HEK293 (cell line): ENCODE measurements around the gene FSTL3.

Source experiments
- CTCF ChIA-PET: fragments of 350-600 bp; formaldehyde crosslinking; extraction: SDS; loops from one replicate; lab custom pipeline; 2021; ENCODE audit warnings: antibody characterized with exemption; lab: Yijun Ruan, JAX
- POLR2A ChIA-PET: fragments of 300-600 bp; formaldehyde crosslinking; extraction: SDS; loops from one replicate; lab custom pipeline; 2020; ENCODE audit warnings: antibody characterized with exemption, inconsistent platforms; lab: Yijun Ruan, JAX
- H3K27ac ChIP-seq: fragments of 200-500 bp; sonication (Bioruptor generic); 2 replicates; pipeline ENCODE4 v1.5.1; 2014; ENCODE audit warnings: low read depth, low read length, control low read depth, inconsistent platforms; ENCODE audit errors: extremely low read depth
- H3K36me3 ChIP-seq, 2 experiments: fragments of 200-500 bp in 1 of 2; sonication (Bioruptor generic) in 1 of 2; 1 replicate in 1 of 2; 2 replicates in 1 of 2; pipeline ENCODE4 v1.5.1; 2014 to 2017; ENCODE audit warnings: inconsistent platforms in 2 of 2, low read length in 2 of 2; ENCODE audit not compliant: control insufficient read depth in 2 of 2, insufficient read depth in 1 of 2
- H3K4me1 ChIP-seq: fragments of 200-500 bp; sonication (Bioruptor generic); 2 replicates; pipeline ENCODE4 v1.5.1; 2014; ENCODE audit warnings: mild to moderate bottlenecking, low read length, inconsistent platforms; ENCODE audit not compliant: control insufficient read depth, insufficient read depth
- H3K4me3 ChIP-seq: 2 replicates; pipeline ENCODE4 v1.5.1; 2011; ENCODE audit warnings: low read depth, mild to moderate bottlenecking, control low read depth, low read length, moderate library complexity
- H3K9me3 ChIP-seq: fragments of 200-500 bp; sonication (Bioruptor generic); 2 replicates; pipeline ENCODE4 v1.5.1; 2014; ENCODE audit warnings: low read depth, low read length, inconsistent platforms; ENCODE audit not compliant: control insufficient read depth, insufficient read depth
- GLI4 ChIP-seq: fragments of 450-650 bp; formaldehyde crosslinking; IDR thresholded peaks from 2 replicates; pipeline ENCODE4 v1.5.1; 2016; ENCODE audit warnings: missing biosample characterization, missing genetic modification characterization
- GLIS1 ChIP-seq: fragments of 450-650 bp; formaldehyde crosslinking; IDR thresholded peaks from 2 replicates; pipeline ENCODE4 v1.5.1; 2016; ENCODE audit warnings: missing biosample characterization, missing genetic modification characterization
- KLF10 ChIP-seq: fragments of 450-650 bp; IDR thresholded peaks from 2 replicates; pipeline ENCODE4 v1.5.1; 2018; ENCODE audit warnings: missing biosample characterization, mild to moderate bottlenecking, missing genetic modification characterization
- SALL2 ChIP-seq: fragments of 450-650 bp; formaldehyde crosslinking; IDR thresholded peaks from 2 replicates; pipeline ENCODE4 v1.5.0; 2017; ENCODE audit warnings: missing biosample characterization, mild to moderate bottlenecking, missing genetic modification characterization, borderline replicate concordance
- SCRT2 ChIP-seq: fragments of 450-650 bp; formaldehyde crosslinking; IDR thresholded peaks from 2 replicates; pipeline ENCODE4 v1.5.1; 2016; ENCODE audit warnings: missing biosample characterization, missing genetic modification characterization
- TSHZ1 ChIP-seq: fragments of 450-650 bp; formaldehyde crosslinking; IDR thresholded peaks from 2 replicates; pipeline ENCODE4 v1.5.1; 2016; ENCODE audit warnings: missing biosample characterization, missing genetic modification characterization, borderline replicate concordance
- ZBTB48 ChIP-seq: fragments of 450-650 bp; formaldehyde crosslinking; IDR thresholded peaks from 2 replicates; pipeline ENCODE4 v1.5.1; 2016; ENCODE audit warnings: missing biosample characterization, missing genetic modification characterization
- ZFP3 ChIP-seq: fragments of 450-650 bp; formaldehyde crosslinking; IDR thresholded peaks from 2 replicates; pipeline ENCODE4 v1.5.1; 2016; ENCODE audit warnings: low read depth, missing biosample characterization, missing genetic modification characterization
- ZNF140 ChIP-seq: fragments of 450-650 bp; formaldehyde crosslinking; IDR thresholded peaks from 2 replicates; pipeline ENCODE4 v1.5.1; 2016; ENCODE audit warnings: missing biosample characterization, missing genetic modification characterization
- ZNF146 ChIP-seq: fragments of 450-650 bp; formaldehyde crosslinking; IDR thresholded peaks from 2 replicates; pipeline ENCODE4 v1.5.1; 2016; ENCODE audit warnings: missing biosample characterization, missing genetic modification characterization
- ZNF19 ChIP-seq: fragments of 450-650 bp; formaldehyde crosslinking; IDR thresholded peaks from 2 replicates; pipeline ENCODE4; 2016; ENCODE audit warnings: missing biosample characterization, missing genetic modification characterization, low read depth
- ZNF221 ChIP-seq: fragments of 450-650 bp; formaldehyde crosslinking; IDR thresholded peaks from 2 replicates; pipeline ENCODE4 v1.5.1; 2017; ENCODE audit warnings: missing biosample characterization, missing genetic modification characterization, borderline replicate concordance
- ZNF510 ChIP-seq: fragments of 450-650 bp; formaldehyde crosslinking; IDR thresholded peaks from 2 replicates; pipeline ENCODE4 v1.5.1; 2018; ENCODE audit warnings: mild to moderate bottlenecking, missing genetic modification characterization, missing biosample characterization; ENCODE audit not compliant: insufficient replicate concordance
- ZNF571 ChIP-seq: fragments of 450-650 bp; formaldehyde crosslinking; IDR thresholded peaks from 2 replicates; pipeline ENCODE4 v1.5.0; 2017; ENCODE audit warnings: missing biosample characterization, missing genetic modification characterization
- ZSCAN4 ChIP-seq: fragments of 450-650 bp; formaldehyde crosslinking; IDR thresholded peaks from 2 replicates; pipeline ENCODE4 v1.5.1; 2017; ENCODE audit warnings: missing biosample characterization, missing genetic modification characterization
- TF ChIP-seq, protein P1 (sequence below): fragments of 450-650 bp; formaldehyde crosslinking; IDR thresholded peaks from 2 replicates; pipeline ENCODE4 v1.5.1; 2017; ENCODE audit warnings: missing biosample characterization, missing genetic modification characterization
- TF ChIP-seq, protein P2 (sequence below): fragments of 450-650 bp; formaldehyde crosslinking; IDR thresholded peaks from 2 replicates; pipeline ENCODE4 v1.5.1; 2016; ENCODE audit warnings: missing biosample characterization, missing genetic modification characterization
- TF ChIP-seq, protein P3 (sequence below): sonication (generic); formaldehyde crosslinking; IDR thresholded peaks from 2 replicates; pipeline ENCODE4 v1.8.1; 2022; ENCODE audit warnings: mild to moderate bottlenecking, moderate library complexity, missing genetic modification reagents

Gene FSTL3

DNA sequence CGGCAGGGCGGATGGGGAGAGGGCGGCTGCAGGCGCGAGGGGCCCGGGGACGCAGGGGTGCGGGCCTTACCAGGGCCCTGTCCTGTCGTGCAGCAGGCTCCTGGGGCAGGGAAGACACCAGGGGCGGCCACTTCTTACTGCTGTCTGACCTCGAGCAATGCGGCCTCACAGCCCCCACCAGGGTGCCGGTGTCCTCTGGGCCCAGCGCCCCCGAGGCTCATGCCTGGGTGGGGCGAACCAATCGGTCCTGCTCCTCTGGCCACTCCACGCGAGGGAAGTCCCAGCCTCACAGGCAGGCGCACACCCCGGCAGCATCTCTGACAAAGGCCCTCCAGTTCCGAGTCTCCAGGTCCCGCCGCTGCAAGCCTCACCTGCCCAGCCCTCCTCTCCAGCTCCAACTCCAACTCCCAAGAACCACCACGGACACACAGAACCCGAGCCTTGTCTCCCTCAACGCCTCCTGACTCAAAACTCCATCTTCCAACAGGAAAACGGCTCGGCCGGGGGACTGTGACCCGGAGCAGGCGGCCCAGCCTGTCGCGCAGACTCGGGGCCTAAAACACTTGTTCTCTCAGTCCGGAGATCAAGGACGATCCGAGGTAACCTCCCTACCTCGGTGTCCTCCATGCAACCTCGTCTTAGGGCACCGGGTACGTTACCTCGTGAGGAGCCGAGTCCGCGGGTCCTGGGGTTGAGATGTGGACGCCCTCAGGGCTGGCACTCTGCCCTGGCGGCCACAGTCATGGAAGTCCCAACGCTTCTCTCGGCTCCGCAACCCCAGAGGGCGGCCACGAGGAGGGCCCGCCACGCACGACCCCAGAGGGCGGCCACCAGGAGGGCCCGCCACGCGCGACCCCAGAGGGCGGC lies 30.0 kb upstream of the FSTL3 start:
- no peaks in the 10 kb centered on the region for H3K9me3 ChIP-seq
- H3K4me1 ChIP-seq = no peaks in the 10 kb centered on the region
- CTCF ChIA-PET = no interaction called here
- POLR2A ChIA-PET = interaction anchor here (0.8 kb wide), 1 partner anchor 17 kb away, joined by 3 read pairs; no protein-coding TSS in a partner anchor
- H3K36me3 ChIP-seq = peaks cover 5 to 51% of the 10 kb centered on the region in 2 experiments; a peak in 2 of 3 replicates
- no peak overlapping the region for H3K4me3 ChIP-seq
- no peak for TF ChIP-seq ZBTB48 (tag by site-specific recombination)
- TF ChIP-seq, protein P1, sequence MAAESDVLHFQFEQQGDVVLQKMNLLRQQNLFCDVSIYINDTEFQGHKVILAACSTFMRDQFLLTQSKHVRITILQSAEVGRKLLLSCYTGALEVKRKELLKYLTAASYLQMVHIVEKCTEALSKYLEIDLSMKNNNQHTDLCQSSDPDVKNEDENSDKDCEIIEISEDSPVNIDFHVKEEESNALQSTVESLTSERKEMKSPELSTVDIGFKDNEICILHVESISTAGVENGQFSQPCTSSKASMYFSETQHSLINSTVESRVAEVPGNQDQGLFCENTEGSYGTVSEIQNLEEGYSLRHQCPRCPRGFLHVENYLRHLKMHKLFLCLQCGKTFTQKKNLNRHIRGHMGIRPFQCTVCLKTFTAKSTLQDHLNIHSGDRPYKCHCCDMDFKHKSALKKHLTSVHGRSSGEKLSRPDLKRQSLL (tag by site-specific recombination) = peak; percentile 44; the same call in 1 of the 2 replicates
- no peak overlapping the region for H3K27ac ChIP-seq

GRCh38 chr19:646779-647565 lies 29.2 kb upstream of the FSTL3 start:
- POLR2A ChIA-PET = no interaction called here
- Histone ChIP-seq H3K4me1 (no peaks in the 10 kb centered on the region), H3K9me3 (no peaks in the 10 kb centered on the region), H3K36me3 (peaks cover 5 to 60% of the 10 kb centered on the region in 2 experiments; a peak in 2 of 3 replicates), H3K27ac (no peak overlapping the region), H3K4me3 (no peak overlapping the region)
- no peak for TF ChIP-seq ZFP3 (tag by site-specific recombination)
- peak; percentile 29; the same call in 1 of the 2 replicates for TF ChIP-seq GLIS1 (tag by site-specific recombination)
- TF ChIP-seq ZNF221 (tag by site-specific recombination) = no peak
- CTCF ChIA-PET = no interaction called here

- CTCF ChIA-PET = no interaction called here
- POLR2A ChIA-PET = no interaction called here
- Histone ChIP-seq H3K4me3 (no peak overlapping the region), H3K27ac (no peak overlapping the region), H3K4me1 (no peaks in the 10 kb centered on the region), H3K36me3 (peaks cover 5 to 67% of the 10 kb centered on the region in 2 experiments; a peak in 2 of 3 replicates), H3K9me3 (no peaks in the 10 kb centered on the region)
- TF ChIP-seq ZSCAN4 (tag by site-specific recombination) (no peak), ZNF510 (tag by site-specific recombination) (no peak), ZNF140 (tag by site-specific recombination) (no peak), SCRT2 (tag by site-specific recombination) (no peak), ZNF19 (tag by site-specific recombination) (no peak), GLI4 (tag by site-specific recombination) (no peak), ZNF146 (no peak), SALL2 (no peak), TSHZ1 (no peak), KLF10 (tag by site-specific recombination) (no peak), ZNF571 (no peak)
- TF ChIP-seq, protein P2, sequence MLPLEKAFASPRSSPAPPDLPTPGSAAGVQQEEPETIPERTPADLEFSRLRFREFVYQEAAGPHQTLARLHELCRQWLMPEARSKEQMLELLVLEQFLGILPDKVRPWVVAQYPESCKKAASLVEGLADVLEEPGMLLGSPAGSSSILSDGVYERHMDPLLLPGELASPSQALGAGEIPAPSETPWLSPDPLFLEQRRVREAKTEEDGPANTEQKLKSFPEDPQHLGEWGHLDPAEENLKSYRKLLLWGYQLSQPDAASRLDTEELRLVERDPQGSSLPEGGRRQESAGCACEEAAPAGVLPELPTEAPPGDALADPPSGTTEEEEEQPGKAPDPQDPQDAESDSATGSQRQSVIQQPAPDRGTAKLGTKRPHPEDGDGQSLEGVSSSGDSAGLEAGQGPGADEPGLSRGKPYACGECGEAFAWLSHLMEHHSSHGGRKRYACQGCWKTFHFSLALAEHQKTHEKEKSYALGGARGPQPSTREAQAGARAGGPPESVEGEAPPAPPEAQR (tag by site-specific recombination) = no peak
- TF ChIP-seq, protein P3, sequence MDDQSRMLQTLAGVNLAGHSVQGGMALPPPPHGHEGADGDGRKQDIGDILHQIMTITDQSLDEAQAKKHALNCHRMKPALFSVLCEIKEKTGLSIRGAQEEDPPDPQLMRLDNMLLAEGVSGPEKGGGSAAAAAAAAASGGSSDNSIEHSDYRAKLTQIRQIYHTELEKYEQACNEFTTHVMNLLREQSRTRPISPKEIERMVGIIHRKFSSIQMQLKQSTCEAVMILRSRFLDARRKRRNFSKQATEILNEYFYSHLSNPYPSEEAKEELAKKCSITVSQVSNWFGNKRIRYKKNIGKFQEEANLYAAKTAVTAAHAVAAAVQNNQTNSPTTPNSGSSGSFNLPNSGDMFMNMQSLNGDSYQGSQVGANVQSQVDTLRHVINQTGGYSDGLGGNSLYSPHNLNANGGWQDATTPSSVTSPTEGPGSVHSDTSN = no peak
Observed at GRCh38 chr19:647566-648284, 28.5 kb upstream of the FSTL3 start.
